ENCODE data around the gene RNPS1.
"Not testable (repeated sequence)": the region's sequence is repeated elsewhere in the genome, so short reads cannot be mapped to it uniquely, and the experiment has no call there.

RNPS1 gene

DNA sequence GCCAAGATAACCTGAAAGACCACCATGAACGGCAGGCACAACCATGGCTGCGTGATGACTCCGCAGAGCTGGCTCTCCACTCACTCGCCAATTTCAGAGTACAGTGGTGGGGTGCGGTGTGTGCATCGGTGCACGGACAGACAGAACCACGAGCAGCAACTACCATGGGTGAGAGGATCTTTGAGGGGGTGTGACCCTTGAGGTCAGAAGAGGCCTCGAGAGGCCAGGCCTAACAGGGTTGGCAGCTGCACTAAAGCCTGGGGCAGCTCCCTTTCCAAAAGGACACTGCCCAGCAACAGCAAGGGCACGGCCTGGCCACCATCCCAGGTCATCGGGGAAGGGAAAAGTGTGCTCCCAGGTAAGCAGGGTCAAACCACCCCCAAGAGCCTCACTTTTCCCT lies 14.6 kb downstream of the RNPS1 start:
- no peak for DNase-seq

DNA sequence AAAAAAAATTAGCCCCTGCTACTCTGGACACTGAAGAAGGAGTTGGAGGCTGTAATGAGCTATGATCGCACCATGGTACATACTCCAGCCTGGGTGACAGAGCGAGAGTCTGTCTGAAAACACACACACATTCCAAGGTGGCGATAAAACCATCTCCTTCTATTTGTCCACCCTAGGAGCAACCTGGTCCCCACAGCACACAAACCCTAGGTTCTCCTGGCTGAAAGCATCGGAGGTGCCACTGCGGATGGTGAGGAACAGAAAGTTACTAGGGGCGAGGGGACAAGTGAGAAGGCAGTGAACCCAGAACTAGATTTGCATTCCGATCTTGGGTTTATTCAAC lies 15.1 kb downstream of the RNPS1 start:
- DNase-seq, result no peak

- peak; percentile 92 to 96 for DNase-seq
Observed at GRCh38 chr16:2251296-2252111, 16.4 kb downstream of the RNPS1 start, which contains the start of gene ECI1. ECI1 (minus strand) TSS chr16:2251587; CDS start chr16:2251566, 21 bp downstream.

GRCh38 chr16:2250652-2251295 lies 17.2 kb downstream of the RNPS1 start:
- peak in 1 of 2 experiments; percentile 52 for DNase-seq

GRCh38 chr16:2246301-2246885 lies 21.5 kb downstream of the RNPS1 start:
- no peak for DNase-seq

- DNase-seq, result no peak
Observed at GRCh38 chr16:2244926-2245795, 22.8 kb downstream of the RNPS1 start.

- DNase-seq, result no peak
Observed at GRCh38 chr16:2244301-2244700, 23.6 kb downstream of the RNPS1 start.

- no peak for DNase-seq
Observed at GRCh38 chr16:2243781-2244180, 24.1 kb downstream of the RNPS1 start.

GRCh38 chr16:2243031-2243528 lies 24.8 kb downstream of the RNPS1 start:
- no peak for DNase-seq

GRCh38 chr16:2242598-2242997 lies 25.3 kb downstream of the RNPS1 start:
- DNase-seq, result no peak

DNA sequence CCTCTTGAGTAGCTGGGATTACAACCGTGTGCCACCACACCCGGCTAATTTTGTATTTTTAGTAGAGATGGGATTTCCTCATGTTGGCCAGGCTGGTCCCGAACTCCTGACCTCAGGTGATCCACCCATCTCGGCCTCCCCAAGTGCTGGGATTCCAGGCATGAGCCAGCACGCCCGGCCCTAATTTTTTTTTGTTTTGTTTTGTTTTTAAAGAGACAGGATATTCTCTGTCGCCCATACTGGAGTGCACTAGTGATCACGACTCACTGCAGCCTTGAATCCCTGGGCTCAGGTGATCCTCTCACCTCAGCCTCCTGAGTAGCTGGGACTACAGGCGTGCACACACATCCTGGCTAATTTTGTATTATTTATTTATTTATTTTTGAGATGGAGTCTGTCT lies 27.6 kb downstream of the RNPS1 start:
- DNase-seq, result not testable (repeated sequence)

DNA sequence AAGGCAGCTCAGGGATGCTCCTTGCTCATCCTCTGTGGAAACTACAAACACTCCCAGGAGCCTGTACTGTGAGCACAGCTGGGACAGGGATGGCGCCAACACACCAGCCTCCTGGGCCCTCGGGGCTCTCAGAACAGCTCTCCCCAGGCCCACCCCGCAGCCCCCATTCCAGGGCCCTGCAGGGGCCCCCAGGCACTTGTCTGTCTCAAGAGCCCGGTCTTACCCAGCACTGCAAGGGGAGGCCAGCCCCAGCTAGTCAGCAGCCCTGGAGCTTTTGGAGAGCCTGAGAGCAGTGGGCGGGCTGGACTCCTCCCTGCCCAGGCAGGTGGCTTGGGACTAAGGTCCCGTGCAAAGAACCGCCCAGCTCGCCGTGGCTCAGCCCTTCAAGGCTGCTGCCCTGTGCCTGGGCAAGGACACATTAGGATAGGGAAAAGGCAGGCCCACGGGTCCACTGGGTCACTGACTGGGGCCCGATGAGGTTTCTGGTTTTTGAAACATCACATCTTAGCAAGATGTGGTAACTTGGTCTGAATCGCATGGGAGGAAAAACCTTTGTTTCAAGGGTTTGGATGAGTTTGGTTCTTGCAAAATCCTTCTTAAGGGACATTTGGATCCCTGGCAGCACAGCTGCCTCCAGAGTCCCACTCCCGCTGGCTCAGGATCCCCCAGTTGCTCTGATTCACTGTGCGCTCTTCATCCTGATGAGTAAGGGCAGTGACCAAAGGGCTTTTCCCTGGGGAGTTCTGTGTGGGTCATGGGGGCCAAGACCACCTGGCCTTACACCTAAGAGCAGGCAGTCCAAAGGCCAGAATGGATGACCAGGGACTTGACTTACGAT lies 28.9 kb downstream of the RNPS1 start:
- peak in 1 of 2 experiments; percentile 62 for DNase-seq

DNA sequence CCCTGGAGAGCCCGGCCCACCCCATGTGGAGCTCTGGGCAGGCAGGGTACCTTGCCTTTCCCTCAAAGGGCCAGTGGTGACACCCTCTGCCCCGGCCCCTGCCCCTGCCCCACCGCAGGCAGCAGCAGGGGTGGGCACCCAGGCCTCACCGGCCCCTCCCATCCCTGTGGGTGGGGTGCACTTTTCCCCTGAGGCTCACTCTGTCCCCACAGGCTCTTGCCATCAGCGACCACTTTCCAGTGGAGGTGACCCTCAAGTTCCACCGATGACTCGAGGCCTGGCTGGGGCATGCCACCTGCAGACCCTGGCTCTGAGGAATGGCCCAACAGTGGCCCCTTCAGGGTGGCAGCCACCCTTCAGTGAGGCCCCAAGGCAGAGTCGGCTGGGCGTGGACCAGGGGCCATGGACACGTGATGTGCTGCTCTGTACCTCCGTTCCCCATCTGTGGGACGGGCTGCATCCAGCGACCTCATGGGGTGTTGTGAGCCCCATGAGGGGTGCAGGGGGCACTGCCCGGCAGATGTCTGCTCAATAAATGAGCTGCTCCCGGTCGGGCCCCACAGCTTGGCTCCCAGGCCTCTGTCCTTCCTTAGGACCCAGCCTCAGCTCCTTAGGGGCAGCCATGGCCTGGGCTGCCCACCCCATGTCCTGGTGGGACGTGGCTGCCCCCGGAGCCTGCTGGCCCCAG lies 29.6 kb downstream of the RNPS1 start:
- no peak for DNase-seq

DNA sequence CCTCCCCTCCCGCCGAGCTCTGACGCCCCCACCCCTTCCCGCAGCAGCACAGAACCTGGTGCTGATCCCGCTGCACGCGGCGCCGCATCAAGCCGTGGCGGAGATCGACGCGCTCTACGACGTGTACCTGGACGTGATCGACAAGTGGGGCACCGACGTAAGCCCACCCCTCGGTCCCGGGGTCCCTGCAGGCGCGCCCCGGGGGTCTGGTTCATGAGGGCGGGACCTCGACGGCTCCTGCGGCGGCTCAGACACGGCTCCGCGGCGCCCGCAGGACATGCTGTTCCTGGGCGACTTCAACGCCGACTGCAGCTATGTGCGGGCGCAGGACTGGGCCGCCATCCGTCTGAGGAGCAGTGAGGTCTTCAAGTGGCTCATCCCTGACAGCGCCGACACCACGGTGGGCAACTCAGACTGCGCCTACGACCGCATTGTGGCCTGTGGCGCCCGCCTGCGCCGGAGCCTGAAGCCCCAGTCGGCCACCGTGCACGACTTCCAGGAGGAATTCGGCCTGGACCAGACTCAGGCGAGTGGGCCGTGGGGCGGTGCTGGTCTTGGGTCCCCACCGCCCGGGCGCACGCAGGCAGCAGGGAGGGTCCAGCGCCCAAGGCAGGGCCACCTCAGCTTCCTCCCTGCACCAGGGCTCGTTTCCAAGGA lies 30.3 kb downstream of the RNPS1 start:
- no peak for DNase-seq

- no peak for DNase-seq
Observed at GRCh38 chr16:2237102-2237482, 30.8 kb downstream of the RNPS1 start.

DNA sequence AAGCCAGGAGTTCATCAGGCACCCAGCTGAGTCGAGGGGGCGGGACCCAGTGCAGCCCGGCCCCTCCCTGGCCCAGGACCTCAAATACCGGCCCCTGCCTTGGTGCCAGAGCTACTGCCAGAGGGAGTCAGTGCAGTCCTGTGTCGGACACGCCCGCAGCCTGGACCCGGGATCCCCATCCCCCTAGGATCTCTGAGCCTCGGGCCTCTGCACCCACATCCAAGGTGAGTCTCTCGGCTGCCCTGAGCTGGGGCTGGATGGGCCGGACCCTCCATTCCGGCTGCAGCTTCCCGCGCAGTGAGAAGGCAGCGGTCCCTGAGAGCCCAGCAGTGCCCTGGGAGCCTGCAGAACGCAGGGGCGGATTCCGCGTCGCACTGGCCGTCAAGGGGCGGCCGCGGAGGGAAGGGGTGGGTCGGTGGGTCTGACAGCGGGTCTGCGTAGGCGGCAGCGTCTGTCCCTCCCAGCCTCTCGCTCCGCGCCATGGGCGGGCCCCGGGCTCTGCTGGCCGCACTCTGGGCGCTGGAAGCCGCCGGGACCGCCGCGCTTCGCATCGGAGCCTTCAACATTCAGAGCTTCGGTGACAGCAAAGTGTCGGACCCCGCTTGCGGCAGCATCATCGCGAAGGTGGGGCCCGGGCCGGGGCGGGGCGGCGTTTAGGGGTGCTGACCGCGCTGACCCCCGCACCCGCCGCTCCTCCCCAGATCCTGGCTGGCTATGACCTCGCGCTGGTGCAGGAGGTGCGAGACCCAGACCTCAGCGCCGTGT lies 31.4 kb downstream of the RNPS1 start, which contains the start of gene DNASE1L2:
Gene DNASE1L2, plus strand, starts transcription at position 108 of the 765 bp plus-strand sequence. Its CDS starts 373 bp downstream, at position 481.
- DNase-seq, result no peak

- DNase-seq, result no peak
Observed at GRCh38 chr16:2235695-2236336, 32.1 kb downstream of the RNPS1 start.

DNA sequence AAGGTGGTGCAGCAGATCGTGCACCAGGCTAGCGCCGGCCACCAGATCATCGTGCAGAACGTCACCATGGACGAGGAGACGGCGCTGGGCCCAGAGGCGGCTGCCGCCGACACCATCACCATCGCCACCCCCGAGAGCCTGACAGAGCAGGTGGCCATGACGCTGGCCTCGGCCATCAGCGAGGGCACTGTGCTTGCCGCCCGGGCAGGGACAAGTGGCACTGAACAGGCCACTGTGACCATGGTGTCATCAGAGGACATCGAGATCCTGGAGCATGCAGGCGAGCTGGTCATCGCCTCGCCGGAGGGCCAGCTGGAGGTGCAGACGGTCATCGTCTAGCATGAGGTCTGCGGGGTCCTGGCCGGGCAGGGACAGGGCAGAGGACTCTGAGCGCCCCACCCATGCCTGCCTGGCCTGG lies 32.7 kb downstream of the RNPS1 start:
- DNase-seq, result no peak

- DNase-seq, result no peak
Observed at GRCh38 chr16:2234813-2235170, 33.1 kb downstream of the RNPS1 start.
